ENCODE data around the gene TBC1D22A.

The TBC1D22A gene

DNA sequence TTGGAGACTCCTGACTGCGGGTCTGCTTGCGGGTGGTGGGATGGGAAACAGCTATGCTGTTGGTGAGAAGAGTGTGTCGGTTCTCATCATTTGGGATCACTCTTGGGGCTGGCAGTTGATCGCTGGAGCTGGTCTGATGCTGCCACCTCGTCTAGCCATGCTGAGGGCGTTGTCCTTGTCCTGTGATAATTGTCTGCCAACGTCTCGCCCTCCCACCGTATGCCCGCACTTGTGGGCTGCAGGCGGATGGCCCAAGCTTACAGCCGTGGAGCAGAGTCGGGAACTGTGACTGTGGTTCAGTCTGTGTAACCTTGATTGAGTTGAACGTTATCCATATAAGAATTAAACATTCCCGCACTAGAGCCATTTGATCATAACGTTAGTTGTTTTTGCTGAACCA lies 204.4 kb downstream of the TBC1D22A start:
- DNase-seq (ENCODE audit: low read depth): no peak
- no peak overlapping the region for H3K4me3 ChIP-seq (replicated peaks; ENCODE audit: low read depth, low read length)
- TF ChIP-seq, protein P1, sequence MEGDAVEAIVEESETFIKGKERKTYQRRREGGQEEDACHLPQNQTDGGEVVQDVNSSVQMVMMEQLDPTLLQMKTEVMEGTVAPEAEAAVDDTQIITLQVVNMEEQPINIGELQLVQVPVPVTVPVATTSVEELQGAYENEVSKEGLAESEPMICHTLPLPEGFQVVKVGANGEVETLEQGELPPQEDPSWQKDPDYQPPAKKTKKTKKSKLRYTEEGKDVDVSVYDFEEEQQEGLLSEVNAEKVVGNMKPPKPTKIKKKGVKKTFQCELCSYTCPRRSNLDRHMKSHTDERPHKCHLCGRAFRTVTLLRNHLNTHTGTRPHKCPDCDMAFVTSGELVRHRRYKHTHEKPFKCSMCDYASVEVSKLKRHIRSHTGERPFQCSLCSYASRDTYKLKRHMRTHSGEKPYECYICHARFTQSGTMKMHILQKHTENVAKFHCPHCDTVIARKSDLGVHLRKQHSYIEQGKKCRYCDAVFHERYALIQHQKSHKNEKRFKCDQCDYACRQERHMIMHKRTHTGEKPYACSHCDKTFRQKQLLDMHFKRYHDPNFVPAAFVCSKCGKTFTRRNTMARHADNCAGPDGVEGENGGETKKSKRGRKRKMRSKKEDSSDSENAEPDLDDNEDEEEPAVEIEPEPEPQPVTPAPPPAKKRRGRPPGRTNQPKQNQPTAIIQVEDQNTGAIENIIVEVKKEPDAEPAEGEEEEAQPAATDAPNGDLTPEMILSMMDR (IDR thresholded peaks at IDR 0.05; ENCODE audit: low read length, missing control alignments): no peak

DNA sequence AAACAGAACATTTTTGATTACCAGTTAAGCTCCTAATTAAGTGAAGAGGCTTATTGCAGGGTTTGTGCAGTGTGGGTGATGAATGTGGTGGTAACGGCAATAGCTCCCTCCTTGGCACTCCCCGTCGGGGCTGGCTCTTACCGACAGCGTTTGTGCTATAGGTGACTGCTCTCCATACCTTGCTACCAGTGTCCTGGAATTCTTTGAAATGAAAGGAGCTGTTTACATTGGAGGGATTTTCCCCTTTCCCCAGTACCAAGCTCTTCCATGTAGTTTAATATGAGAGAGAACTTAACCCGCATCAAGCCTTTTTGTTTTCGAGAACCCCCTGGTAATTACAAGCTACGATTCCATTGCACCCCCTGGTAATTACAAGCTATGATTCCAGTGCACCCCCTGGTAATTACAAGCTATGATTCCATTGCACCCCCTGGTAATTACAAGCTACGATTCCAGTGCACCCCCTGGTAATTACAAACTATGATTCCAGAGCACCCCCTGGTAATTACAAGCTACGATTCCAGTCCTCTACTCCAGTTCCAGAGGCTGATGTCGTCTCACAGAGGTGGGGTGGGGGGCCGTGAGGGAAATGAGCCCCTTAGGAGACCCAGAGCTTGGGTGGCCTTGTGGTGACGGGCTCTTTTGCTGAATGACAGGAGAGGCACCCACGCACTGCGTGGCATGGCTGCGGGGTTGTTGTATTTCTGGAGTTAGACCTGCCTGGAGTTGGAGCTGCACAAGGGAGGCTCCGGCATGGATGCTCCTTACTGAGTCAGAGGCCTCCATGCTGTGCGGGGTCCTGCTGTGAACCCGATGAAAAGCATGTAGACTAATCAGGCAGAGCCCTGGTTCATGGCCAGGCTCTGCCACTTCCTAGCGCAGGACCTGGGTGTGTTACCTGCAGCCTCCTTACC lies 205.3 kb downstream of the TBC1D22A start:
- TF ChIP-seq, protein P1 (IDR thresholded peaks at IDR 0.05; ENCODE audit: low read length, missing control alignments): no peak
- no peak for DNase-seq (ENCODE audit: low read depth)
- H3K4me3 ChIP-seq (replicated peaks; ENCODE audit: low read depth, low read length): no peak overlapping the region

DNA sequence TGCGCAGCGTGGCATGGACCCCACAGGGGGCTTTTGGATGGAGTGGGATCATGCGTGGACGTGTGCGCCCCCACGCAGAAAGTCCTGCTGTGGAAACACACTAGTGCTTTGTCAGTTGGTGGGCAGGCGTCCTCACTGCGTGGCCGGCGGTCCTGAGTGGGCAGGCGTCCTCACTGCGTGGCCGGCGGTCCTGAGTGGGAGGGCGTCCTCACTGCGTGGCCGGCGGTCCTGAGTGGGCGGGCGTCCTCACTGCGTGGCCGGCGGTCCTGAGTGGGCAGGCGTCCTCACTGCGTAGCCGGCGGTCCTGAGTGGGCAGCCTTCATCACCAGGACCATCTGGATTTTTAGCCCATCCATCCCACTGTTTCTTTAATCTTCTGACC lies 205.9 kb downstream of the TBC1D22A start:
- DNase-seq (ENCODE audit: low read depth): no peak
- H3K4me3 ChIP-seq (replicated peaks; ENCODE audit: low read depth, low read length): no peak overlapping the region
- TF ChIP-seq, protein P1 (IDR thresholded peaks at IDR 0.05; ENCODE audit: low read length, missing control alignments): no peak

DNA sequence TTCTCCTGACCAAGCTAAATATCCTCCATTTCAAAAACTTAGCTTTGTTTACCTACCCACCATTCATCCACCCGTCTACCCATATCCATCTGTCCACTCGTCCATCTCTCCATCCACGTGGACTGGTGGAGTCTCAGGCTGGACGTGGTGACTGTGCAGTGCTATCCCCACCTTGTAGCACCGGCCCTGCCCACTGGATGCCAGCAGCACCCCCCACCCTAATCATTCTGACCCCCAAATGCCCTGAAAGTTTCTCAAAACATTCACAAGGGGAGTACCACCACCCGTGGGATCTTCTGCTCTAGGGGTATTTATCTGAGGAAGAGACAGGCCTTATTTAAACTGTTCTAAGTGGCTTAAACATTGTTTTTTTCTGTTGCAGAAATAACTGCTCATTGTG lies 206.4 kb downstream of the TBC1D22A start:
- no peak for DNase-seq (ENCODE audit: low read depth)
- TF ChIP-seq, protein P1 (IDR thresholded peaks at IDR 0.05; ENCODE audit: low read length, missing control alignments): no peak
- no peak overlapping the region for H3K4me3 ChIP-seq (replicated peaks; ENCODE audit: low read depth, low read length)

DNA sequence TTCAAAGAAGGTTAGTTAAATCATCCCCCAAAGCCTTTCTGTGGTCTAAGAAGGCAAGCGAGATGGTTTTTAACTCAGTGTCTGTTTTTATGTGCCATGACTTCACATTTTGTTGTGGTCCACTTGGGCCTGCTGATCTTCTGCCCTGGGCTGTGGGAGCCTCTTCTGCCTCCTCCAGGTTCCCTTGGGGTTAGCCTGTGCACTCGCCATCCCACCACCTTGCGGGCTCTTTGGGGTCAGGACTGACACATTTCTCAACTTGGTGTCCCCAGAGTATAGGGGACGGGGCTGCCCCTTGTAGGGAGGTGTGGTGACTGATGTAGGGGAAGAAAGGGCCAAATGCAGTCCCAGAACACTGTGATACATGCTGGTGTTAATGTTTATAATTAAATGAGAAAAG lies 207.0 kb downstream of the TBC1D22A start:
- TF ChIP-seq, protein P1 (IDR thresholded peaks at IDR 0.05; ENCODE audit: low read length, missing control alignments): no peak
- no peak for DNase-seq (ENCODE audit: low read depth)
- no peak overlapping the region for H3K4me3 ChIP-seq (replicated peaks; ENCODE audit: low read depth, low read length)

DNA sequence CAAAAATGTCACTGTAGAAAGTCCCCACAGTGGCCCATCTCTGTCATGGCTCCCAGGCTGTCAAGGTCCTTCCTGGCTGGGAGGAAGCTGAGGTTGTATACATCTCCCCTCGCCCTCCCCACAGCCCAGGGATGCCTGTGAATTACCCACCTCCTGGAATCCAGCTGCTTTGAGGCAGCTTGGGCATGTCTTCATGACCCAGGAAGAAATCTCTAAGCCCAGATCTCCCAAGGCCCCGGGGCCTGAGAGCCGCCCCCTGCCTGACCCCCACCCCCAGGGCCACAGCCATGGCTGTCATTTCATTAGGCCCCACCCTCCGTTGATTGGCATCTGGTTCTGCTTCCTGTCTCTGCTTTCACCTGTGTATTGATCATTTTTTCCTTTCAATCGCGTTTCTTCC lies 207.5 kb downstream of the TBC1D22A start:
- DNase-seq (ENCODE audit: low read depth): no peak
- no peak overlapping the region for H3K4me3 ChIP-seq (replicated peaks; ENCODE audit: low read depth, low read length)
- TF ChIP-seq, protein P1 (IDR thresholded peaks at IDR 0.05; ENCODE audit: low read length, missing control alignments): no peak
